Vagina (tissue), 2 donors: ENCODE data around the gene ATP11C.

Experiments
- POLR2A ChIP-seq, 2 donors: fragments of 450-650 bp; IDR thresholded peaks; one replicate each; pipeline ENCODE4 v1.6.1; 2017; ENCODE audit warnings: antibody characterized with exemption in 2 of 2, mild to moderate bottlenecking in 2 of 2, moderate library complexity in 2 of 2
- POLR2AphosphoS5 ChIP-seq, 2 donors: sonication (generic); formaldehyde crosslinking; IDR thresholded peaks; one replicate each; pipeline ENCODE4 v1.9.0; 2017; ENCODE audit warnings: antibody characterized with exemption in 2 of 2, mild to moderate bottlenecking in 2 of 2, low read depth in 1 of 2; ENCODE audit not compliant: insufficient read depth in 1 of 2
- TF ChIP-seq, protein P1 (sequence below), 3 experiments: fragments of 450-650 bp in 2 of 3; fragments of 200-600 bp in 1 of 3; sonication (generic) in 1 of 3; IDR thresholded peaks; one replicate each; pipeline ENCODE4 v1.5.1; 2017 to 2019; ENCODE audit warnings: antibody characterized with exemption in 3 of 3, mild to moderate bottlenecking in 2 of 3, moderate library complexity in 2 of 3

DNA sequence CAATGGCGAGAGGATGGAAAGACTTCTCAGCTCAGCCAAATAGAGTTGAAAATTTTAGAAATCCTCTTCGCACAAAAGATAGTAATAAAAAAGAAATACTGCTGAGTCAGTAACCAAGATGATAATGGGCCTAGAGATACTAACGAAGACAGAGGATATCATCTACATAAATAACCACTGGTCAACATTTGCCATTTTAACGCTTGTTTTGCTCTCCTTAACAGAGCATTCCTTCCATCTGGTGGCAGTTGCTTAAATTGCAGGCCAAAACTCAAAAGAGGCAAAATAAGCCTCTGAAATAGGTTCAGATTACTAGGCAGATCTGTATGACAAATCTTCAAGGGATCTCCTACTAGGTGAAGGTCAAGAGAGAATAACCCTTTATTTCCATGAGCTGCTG, 173.2 kb downstream of the ATP11C start:
- TF ChIP-seq, protein P1, sequence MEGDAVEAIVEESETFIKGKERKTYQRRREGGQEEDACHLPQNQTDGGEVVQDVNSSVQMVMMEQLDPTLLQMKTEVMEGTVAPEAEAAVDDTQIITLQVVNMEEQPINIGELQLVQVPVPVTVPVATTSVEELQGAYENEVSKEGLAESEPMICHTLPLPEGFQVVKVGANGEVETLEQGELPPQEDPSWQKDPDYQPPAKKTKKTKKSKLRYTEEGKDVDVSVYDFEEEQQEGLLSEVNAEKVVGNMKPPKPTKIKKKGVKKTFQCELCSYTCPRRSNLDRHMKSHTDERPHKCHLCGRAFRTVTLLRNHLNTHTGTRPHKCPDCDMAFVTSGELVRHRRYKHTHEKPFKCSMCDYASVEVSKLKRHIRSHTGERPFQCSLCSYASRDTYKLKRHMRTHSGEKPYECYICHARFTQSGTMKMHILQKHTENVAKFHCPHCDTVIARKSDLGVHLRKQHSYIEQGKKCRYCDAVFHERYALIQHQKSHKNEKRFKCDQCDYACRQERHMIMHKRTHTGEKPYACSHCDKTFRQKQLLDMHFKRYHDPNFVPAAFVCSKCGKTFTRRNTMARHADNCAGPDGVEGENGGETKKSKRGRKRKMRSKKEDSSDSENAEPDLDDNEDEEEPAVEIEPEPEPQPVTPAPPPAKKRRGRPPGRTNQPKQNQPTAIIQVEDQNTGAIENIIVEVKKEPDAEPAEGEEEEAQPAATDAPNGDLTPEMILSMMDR (IDR thresholded peaks at IDR 0.05), result no peak
- TF ChIP-seq POLR2A (IDR thresholded peaks at IDR 0.05) (no peak), POLR2AphosphoS5 (IDR thresholded peaks at IDR 0.05; ENCODE audit: insufficient read depth in 1 of 2, low read depth in 1 of 2) (no peak)
